ENCODE data around the gene INPP5J. TPM values are rescaled to one million over a fixed set of nuclear protein-coding genes. Genes with fewer than 3 reads are reported as not detected.
A peak's percentile ranks its signal among the peaks of the same experiment; 100 is the strongest.

The INPP5J gene
- total RNA-seq, 3 donors from 2014 or later = 21.3 to 44.0 (median 24.1) TPM

- Histone ChIP-seq H3K4me3 (no peak overlapping the region), H3K4me1 (ENCODE audit: low read depth) (peaks cover 4% of the 10 kb centered on the region), H3K9me3 (peaks cover 5% of the 10 kb centered on the region), H3K36me3 (ENCODE audit: low read depth) (no peaks in the 10 kb centered on the region)
- intact Hi-C loops (cut with DNase I, micrococcal nuclease) = no loop called here
- no peak for DNase-seq
- ATAC-seq = peak; percentile 54
- no peak for TF ChIP-seq CTCF (IDR thresholded peaks at IDR 0.05)
These were observed 29.1 kb downstream of the INPP5J start for GRCh38 chr22:31151872-31152271.

GRCh38 chr22:31153357-31153756 lies 30.6 kb downstream of the INPP5J start:
- Histone ChIP-seq H3K36me3 (ENCODE audit: low read depth) (no peaks in the 10 kb centered on the region), H3K4me3 (no peak overlapping the region), H3K9me3 (no peaks in the 10 kb centered on the region), H3K4me1 (ENCODE audit: low read depth) (peaks cover 4% of the 10 kb centered on the region)
- intact Hi-C loops (cut with DNase I, micrococcal nuclease) = no loop called here
- ATAC-seq = no peak
- TF ChIP-seq CTCF (IDR thresholded peaks at IDR 0.05) = no peak
- DNase-seq = no peak

- intact Hi-C loops (cut with DNase I, micrococcal nuclease) = no loop called here
- no peaks in the 10 kb centered on the region for H3K9me3 ChIP-seq
- no peaks in the 10 kb centered on the region for H3K4me1 ChIP-seq (ENCODE audit: low read depth)
- H3K36me3 ChIP-seq (ENCODE audit: low read depth) = no peaks in the 10 kb centered on the region
- DNase-seq = no peak
- no peak for ATAC-seq
- TF ChIP-seq CTCF (IDR thresholded peaks at IDR 0.05) = no peak
- no peak overlapping the region for H3K4me3 ChIP-seq
These were observed 32.2 kb downstream of the INPP5J start for GRCh38 chr22:31154975-31155374.

- H3K4me1 ChIP-seq (ENCODE audit: low read depth) = peaks cover under 1% of the 10 kb centered on the region
- no peak for TF ChIP-seq CTCF (IDR thresholded peaks at IDR 0.05)
- H3K4me3 ChIP-seq = no peak overlapping the region
- intact Hi-C loops (cut with DNase I, micrococcal nuclease) = no loop called here
- no peak for DNase-seq
- no peaks in the 10 kb centered on the region for H3K9me3 ChIP-seq
- ATAC-seq = no peak
- no peaks in the 10 kb centered on the region for H3K36me3 ChIP-seq (ENCODE audit: low read depth)
These were observed 32.7 kb downstream of the INPP5J start for GRCh38 chr22:31155422-31155821.

GRCh38 chr22:31160328-31160978 lies 37.7 kb downstream of the INPP5J start:
- H3K4me3 ChIP-seq = peak overlapping the region; percentile 60
- H3K36me3 ChIP-seq (ENCODE audit: low read depth) = no peaks in the 10 kb centered on the region
- H3K9me3 ChIP-seq = no peaks in the 10 kb centered on the region
- ATAC-seq = peak; percentile 56
- H3K4me1 ChIP-seq (ENCODE audit: low read depth) = peaks cover 28% of the 10 kb centered on the region
- no peak for DNase-seq
- intact Hi-C loops (cut with DNase I, micrococcal nuclease) = no loop called here
- TF ChIP-seq CTCF (IDR thresholded peaks at IDR 0.05) = no peak

GRCh38 chr22:31161386-31161785 lies 38.6 kb downstream of the INPP5J start:
- H3K4me3 ChIP-seq = no peak overlapping the region
- TF ChIP-seq CTCF (IDR thresholded peaks at IDR 0.05) = no peak
- DNase-seq (no peak), ATAC-seq (no peak)
- no peaks in the 10 kb centered on the region for H3K36me3 ChIP-seq (ENCODE audit: low read depth)
- H3K9me3 ChIP-seq = no peaks in the 10 kb centered on the region
- intact Hi-C loops (cut with DNase I, micrococcal nuclease) = no loop called here
- H3K4me1 ChIP-seq (ENCODE audit: low read depth) = peaks cover 28% of the 10 kb centered on the region

Data from mucosa of descending colon (tissue), 3 donors.